Left lobe of liver (tissue), 2 donors: Measurements from ENCODE around the gene AKR7A2. TPM values are rescaled to one million over a fixed set of nuclear protein-coding genes. Genes with fewer than 3 reads are reported as not detected.

Experiments
- ATAC-seq: fragments of 200-7000 bp; cut with Tn5 transposase; one replicate; pipeline ENCODE4 v1.9.1; 2020; ENCODE audit warnings: mild to moderate bottlenecking, moderate library complexity
- DNase-seq: peaks from one replicate; pipeline ENCODE4 v3.0.0-alpha.2; 2020; ENCODE audit warnings: low spot score
- total RNA-seq: library from RNA; stranded (reverse); gene quantifications from one replicate; pipeline ENCODE4 v1.2.1, GENCODE V29; 2021
- donor health status: DM: no; HTN: no; CAD: no; lungs with moderate emphysema.
- donor health status: DM: no; HTN: yes; CAD: no.

The AKR7A2 gene
- total RNA-seq, 1 donor from 2014 or later, result 53.5 TPM

- DNase-seq (no peak), ATAC-seq (no peak)
Measured at GRCh38 chr1:19343617-19344350, 31.8 kb upstream of the AKR7A2 start.

- DNase-seq (no peak), ATAC-seq (no peak)
Measured at GRCh38 chr1:19342894-19343616, 31.1 kb upstream of the AKR7A2 start.

- ATAC-seq, result no peak
Measured at GRCh38 chr1:19342062-19342750, 30.3 kb upstream of the AKR7A2 start.

DNA sequence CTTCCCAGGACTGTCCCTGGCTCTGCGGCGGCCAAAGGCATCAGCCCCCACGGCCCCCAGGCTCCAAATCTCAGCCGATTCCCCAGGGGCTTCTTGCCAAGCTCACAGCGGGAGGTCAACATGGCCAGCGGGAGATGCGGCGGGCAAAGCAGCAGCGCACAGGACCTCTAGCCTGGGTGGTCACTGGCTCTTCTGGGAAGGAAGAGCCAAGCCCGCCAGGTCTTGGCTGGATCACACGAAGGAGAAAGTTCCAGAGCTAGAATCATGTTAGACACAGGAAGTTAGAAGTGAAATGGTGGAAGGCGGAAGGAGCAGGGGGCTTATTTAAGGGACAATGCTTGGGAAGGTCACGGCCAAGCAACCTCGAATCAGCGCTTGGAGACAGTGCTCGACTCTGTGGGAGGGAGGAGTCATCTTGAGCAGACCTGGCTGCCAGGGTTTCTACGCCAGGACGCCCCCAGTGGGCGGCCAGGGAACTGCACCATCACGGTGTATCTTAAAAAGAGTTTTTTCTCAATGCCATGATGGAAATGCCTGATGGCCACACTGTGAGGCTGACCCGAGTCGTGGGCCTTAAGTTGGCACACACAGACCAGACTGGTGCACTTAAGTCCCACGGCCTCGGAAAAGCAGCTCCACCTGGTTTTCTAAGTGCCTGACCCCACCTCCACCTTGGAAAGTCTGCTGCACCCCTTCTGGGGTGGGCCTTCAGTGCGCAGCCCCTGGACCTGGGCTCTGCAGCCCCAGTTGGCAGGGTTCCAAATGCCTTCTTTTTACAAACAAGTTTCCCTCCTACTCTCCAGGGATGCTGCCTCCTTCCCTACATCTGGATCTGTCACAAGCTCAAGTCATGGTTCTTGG, 29.5 kb upstream of the AKR7A2 start:
- peak; percentile 31 for ATAC-seq
- peak; percentile 63 for DNase-seq

More at GRCh38 chr1:19342062-19342750, 30.3 kb upstream of the AKR7A2 start:
- DNase-seq, result no peak

GRCh38 chr1:19340387-19340937, 28.5 kb upstream of the AKR7A2 start:
- DNase-seq (no peak), ATAC-seq (no peak)

DNA sequence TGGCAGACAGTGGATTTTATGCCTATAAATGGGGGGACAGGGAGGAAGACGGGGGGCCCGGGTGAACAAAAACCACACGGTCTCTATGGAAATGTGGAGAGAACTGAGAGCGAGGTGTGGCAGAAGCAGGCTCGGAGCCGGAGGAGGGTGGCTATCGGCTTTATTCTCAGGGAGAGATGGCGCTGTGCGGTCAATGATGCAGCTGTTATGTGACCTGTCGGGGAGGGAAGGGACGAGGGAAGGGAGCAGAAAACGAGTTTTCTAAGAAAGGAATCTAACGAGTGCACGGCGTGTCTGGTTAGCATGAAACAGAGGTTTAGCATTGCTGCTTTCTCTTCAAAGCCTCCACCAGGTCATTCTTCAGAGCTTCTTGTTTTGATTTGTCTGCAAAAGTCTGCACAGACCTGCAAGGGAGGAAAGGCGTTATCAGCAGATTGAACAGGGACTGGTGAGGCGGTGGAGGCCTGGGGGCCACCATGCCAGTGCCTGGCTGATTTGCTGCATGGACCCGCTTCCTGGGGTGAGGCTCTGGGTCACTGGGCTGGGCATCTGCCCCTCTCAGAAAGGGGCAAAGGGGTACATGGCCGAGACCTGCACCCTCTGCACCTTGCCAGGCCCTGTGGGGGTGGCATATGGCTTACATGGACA, 27.4 kb upstream of the AKR7A2 start:
- DNase-seq, result no peak
- peak; percentile 17 for ATAC-seq

DNA sequence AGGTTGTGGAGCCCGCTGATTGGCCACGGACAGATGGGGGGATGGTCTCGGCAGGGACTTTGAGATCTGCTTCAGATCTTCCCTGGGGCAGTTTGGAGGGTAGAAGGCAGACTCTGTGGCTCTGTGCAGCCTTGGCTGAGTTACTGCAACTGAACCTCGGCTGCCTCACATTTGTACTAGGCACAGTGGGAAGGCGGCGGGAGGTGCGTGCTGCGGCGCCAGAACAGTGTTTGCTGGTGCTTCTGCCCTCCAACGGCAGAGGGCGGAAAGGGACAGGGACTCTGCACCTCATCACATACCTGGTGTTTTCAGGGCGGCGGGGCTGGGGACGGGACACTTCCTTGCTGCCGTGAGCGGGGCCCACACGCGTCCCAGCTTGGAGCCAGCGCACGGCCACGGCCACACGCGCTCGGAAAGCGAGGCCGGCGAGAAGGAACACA, 26.4 kb upstream of the AKR7A2 start:
- DNase-seq, result peak; percentile 89

DNA sequence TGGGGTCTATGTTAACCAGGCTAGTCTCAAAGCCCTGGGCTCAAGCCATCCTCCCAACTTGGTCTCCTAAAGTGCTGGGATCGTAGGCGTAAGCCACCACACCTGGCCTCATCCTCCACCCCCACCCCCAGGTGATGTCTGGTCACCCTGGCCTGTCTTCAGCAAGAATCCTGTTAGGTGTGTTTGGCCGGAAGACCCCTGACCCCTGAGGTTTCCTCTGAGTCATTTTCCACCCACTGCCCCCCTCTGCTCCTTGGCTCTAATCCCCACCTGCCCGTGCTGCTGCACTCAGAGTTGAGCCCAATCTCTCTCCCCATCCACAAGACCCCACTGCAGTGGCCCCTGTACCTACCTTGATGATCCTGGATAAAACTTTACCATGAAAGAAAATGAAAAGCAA, 25.3 kb upstream of the AKR7A2 start:
- ATAC-seq (no peak), DNase-seq (peak; percentile 43)

More for the DNA sequence above, 26.4 kb upstream of the AKR7A2 start:
- ATAC-seq, result peak; percentile 87

DNA sequence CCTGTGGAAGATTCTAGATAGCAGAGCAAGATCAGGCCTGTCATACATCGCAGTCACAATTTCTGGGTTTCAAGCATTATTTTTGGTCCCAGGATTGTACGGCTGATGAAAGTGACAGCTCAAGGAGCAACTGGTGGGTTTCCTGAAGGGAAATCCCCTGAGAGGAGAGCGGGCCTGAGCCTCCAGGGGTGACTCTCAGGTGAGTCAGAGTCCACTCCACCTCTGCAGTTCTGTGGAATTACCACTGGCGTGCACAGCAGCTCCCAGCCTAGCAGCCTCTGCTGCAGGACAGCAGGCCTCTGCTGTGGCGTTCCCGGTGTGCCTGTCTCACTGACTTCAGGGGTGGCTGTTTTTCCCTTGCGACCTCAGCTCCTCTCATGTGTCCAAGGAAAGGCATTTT, 24.6 kb upstream of the AKR7A2 start:
- ATAC-seq (no peak), DNase-seq (no peak)

DNA sequence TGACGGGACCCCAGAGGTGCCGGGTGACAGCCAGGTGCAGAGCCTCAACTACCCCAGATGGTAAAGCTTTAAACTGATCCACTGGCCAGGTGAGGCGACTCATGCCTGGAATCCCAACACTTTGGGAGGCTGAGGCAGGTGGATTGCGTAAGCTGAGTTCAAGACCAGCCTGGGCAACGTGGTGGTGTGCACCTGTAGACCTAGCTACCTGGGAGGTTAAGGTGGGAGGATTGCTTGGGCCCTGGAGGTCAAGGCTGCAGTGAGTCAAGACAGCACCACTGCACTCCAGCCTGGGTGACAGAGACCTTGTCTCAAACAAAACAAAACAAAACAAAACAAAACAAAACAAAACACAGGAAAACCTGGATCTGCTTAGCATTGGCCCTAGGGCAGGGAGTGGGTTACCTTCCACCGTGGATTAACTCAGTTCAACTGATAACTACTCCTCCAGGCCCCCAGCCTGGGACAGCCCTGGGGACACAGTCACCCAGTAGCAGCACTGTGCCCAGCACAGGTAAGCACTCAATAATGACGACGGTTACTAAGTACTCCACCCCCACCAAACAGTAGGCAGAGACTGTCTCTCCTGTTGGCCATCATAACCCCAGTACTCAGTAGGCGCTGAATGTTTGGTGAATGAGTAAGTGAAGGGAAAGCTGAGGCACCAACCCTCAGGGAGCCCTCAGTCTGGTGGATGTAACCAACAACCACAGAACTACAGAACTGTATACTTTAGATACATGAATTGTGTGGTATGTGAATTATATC, 21.8 kb upstream of the AKR7A2 start:
- ATAC-seq (no peak), DNase-seq (no peak)

GRCh38 chr1:19332832-19333231, 20.9 kb upstream of the AKR7A2 start:
- DNase-seq (no peak), ATAC-seq (no peak)

DNA sequence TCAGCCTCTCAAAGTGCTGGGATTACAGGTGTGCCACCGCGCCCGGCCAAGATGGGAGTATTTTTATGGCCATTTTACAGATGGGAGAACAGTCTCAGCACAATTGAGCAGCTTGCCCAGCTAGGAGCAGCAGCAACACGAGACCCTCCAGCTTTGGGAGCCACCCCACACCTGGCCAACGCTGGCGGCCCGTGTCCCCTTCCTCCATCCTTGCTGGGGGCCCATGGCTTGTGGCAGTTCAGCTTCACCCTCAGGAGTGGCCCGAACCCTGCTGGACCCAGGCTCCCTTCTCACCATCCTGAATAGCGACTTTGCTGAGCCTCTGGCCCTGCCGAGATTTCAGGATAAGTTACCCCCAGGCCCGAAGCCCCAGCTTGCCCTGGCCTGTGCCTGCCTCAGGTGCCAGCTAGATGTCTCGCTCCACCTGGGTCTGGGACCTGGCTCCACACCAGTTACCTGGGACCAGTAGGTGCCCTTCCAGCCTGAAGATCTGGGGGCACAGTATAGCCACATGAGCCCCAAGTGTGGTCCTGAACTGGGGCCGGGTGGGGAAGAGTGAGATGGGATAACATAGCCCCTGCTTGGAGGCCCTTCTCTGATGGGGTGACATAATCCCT, 19.4 kb upstream of the AKR7A2 start:
- DNase-seq (no peak), ATAC-seq (no peak)

- ATAC-seq (no peak), DNase-seq (no peak)
Measured at GRCh38 chr1:19330449-19331135, 18.6 kb upstream of the AKR7A2 start.

- no peak for DNase-seq
Measured at GRCh38 chr1:19329611-19330010, 17.7 kb upstream of the AKR7A2 start.

DNA sequence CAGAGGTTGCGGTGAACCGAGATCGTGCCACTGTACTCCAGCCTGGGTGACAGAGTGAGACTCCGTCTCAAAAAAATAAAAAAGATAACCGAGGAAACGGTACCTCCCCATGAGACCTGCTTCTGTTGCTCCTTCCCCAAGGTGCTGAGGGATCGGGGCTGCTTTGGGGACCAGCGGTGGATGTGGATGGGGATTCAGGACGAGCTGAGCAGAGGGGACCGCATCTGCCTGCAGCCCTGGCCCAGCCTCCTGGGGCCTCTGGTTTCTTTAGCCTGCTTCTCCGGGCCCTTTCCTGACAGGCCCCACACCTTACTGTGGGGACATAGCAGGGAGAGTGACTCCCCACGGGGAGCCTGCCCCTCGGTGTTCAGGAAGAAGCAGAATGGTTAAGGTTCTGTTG, 17.2 kb upstream of the AKR7A2 start:
- DNase-seq (no peak), ATAC-seq (no peak)

More at GRCh38 chr1:19329611-19330010, 17.7 kb upstream of the AKR7A2 start:
- ATAC-seq, result no peak

- DNase-seq (no peak), ATAC-seq (no peak)
Measured at GRCh38 chr1:19328486-19328885, 16.5 kb upstream of the AKR7A2 start.

DNA sequence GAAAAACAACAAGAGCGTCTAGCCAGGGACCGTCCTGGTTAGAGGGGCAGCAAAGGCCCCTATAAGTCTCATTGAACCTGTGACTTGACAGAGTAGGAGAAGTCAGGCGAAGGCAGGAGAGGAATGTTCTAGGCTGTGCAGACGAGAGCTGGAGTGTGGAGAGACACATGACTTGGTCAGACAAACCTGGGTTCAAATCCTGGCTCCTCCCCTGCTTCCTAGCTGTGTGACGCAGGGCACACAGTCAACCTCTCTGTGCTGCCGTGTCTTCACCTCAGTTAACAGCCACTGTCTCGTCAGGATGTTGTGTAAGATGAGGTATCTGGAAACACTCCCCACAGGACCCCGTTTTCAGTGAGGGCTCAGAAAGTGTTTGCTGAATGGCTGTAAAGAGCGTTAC, 15.8 kb upstream of the AKR7A2 start:
- no peak for ATAC-seq

DNA sequence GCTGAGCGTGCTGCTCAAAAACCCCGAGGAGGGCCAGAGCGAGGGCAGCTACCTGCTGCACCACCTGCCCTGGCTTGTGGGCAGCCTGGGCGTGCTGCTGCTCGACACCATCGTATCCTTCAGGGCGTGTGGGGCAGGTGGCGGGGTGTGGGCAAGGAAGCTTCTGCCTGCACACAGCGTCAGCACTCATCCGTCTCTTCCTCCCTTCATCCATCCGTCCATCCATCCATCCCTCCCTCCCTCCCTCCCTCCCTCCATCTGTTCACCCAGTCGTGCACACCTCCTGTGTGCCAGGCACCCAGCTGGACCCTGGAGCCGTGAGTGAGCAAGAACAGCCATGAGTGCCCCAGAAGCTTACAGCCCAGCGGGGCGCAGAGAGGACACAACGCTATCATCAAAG, 15.4 kb upstream of the AKR7A2 start:
- peak; percentile 9 for ATAC-seq
- no peak for DNase-seq

More for the DNA sequence above, 15.8 kb upstream of the AKR7A2 start:
- no peak for DNase-seq
